K562 (cell line): Measurements from ENCODE around the gene FAF2. TPM values are rescaled to one million over a fixed set of nuclear protein-coding genes. Genes with fewer than 3 reads are reported as not detected.
A peak's percentile ranks its signal among the peaks of the same experiment; 100 is the strongest.

Experiments used
- BCLAF1 ChIP-seq, 2 experiments: fragments of 450-650 bp in 1 of 2; IDR thresholded peaks; 2 replicates each; pipeline ENCODE4 v1.6.1; 2011 to 2017; ENCODE audit warnings: low read depth in 2 of 2, antibody characterized with exemption in 1 of 2, borderline replicate concordance in 1 of 2, low read length in 1 of 2, mild to moderate bottlenecking in 1 of 2, mixed read lengths in 1 of 2; ENCODE audit not compliant: control insufficient read depth in 1 of 2
- CBFB ChIP-seq: sonication (generic); formaldehyde crosslinking; IDR thresholded peaks from 2 replicates; pipeline ENCODE4 v1.4.0; 2020; ENCODE audit warnings: mild to moderate bottlenecking, missing genetic modification reagents
- CBX5 ChIP-seq: IDR thresholded peaks from 2 replicates; pipeline ENCODE4 v1.6.1; 2014; ENCODE audit warnings: low read depth, borderline replicate concordance
- CC2D1A ChIP-seq: fragments of 450-650 bp; IDR thresholded peaks from 2 replicates; pipeline ENCODE4 v1.6.1; 2017; ENCODE audit warnings: mild to moderate bottlenecking
- FOXJ2 ChIP-seq: fragments of 200-800 bp; sonication (Bioruptor generic); IDR thresholded peaks from 2 replicates; pipeline ENCODE4 v1.6.1; 2016; ENCODE audit warnings: missing genetic modification characterization, missing compliant biosample characterization
- KDM1A ChIP-seq, 2 experiments: fragments of 450-650 bp; IDR thresholded peaks; 2 replicates each; pipeline ENCODE4 v1.6.1; 2016; ENCODE audit warnings: mild to moderate bottlenecking in 2 of 2
- KLF16 ChIP-seq: IDR thresholded peaks from 2 replicates; pipeline ENCODE4 v1.6.1; 2016; ENCODE audit warnings: antibody characterized with exemption
- NCOR1 ChIP-seq: fragments of 450-650 bp; IDR thresholded peaks from 2 replicates; pipeline ENCODE4 v1.6.1; 2016; ENCODE audit warnings: mild to moderate bottlenecking, moderate library complexity
- NR2C1 ChIP-seq, 2 experiments: fragments of 450-650 bp; IDR thresholded peaks; 2 replicates each; pipeline ENCODE4 v1.6.1; 2017; ENCODE audit warnings: mild to moderate bottlenecking in 2 of 2, antibody characterized with exemption in 1 of 2, inconsistent platforms in 1 of 2, missing compliant biosample characterization in 1 of 2, missing genetic modification characterization in 1 of 2
- PKNOX1 ChIP-seq: fragments of 450-650 bp; IDR thresholded peaks from 2 replicates; pipeline ENCODE4 v1.6.1; 2016
- RBM39 ChIP-seq: fragments of 200-400 bp; formaldehyde crosslinking; optimal IDR thresholded peaks from 2 replicates; pipeline ENCODE3; 2018; ENCODE audit warnings: low read depth, low read length
- TAF9B ChIP-seq: fragments of 450-650 bp; IDR thresholded peaks from 2 replicates; pipeline ENCODE4 v1.6.1; 2018; ENCODE audit warnings: mild to moderate bottlenecking; ENCODE audit not compliant: partially characterized antibody
- TCFL5 ChIP-seq: fragments of 250-450 bp; sonication (Bioruptor Pico); conservative IDR thresholded peaks from 2 replicates; pipeline ENCODE4 v1.6.1; 2021; ENCODE audit warnings: mild to moderate bottlenecking, moderate library complexity, matching md5 sums
- TEAD4 ChIP-seq, 2 experiments: sonication (generic) in 1 of 2; formaldehyde crosslinking in 1 of 2; IDR thresholded peaks; 2 replicates each; pipeline versions ENCODE4 v1.6.1 to v1.8.0; 2012 to 2022; ENCODE audit warnings: borderline replicate concordance in 1 of 2, inconsistent platforms in 1 of 2, low read length in 1 of 2, mild to moderate bottlenecking in 1 of 2, missing genetic modification reagents in 1 of 2
- TFAP4 ChIP-seq: sonication (generic); formaldehyde crosslinking; IDR thresholded peaks from 2 replicates; pipeline ENCODE4 v1.8.0; 2022; ENCODE audit warnings: missing genetic modification reagents, mild to moderate bottlenecking, moderate library complexity, borderline replicate concordance
- THRB ChIP-seq: fragments of 450-650 bp; formaldehyde crosslinking; conservative IDR thresholded peaks from 2 replicates; pipeline ENCODE4 v1.4.0; 2022; ENCODE audit warnings: mild to moderate bottlenecking, missing genetic modification characterization
- ZBTB26 ChIP-seq: fragments of 450-650 bp; formaldehyde crosslinking; IDR thresholded peaks from 2 replicates; pipeline ENCODE4 v1.4.0; 2022; ENCODE audit warnings: missing genetic modification characterization
- ZC3H4 ChIP-seq: sonication (generic); formaldehyde crosslinking; IDR thresholded peaks from 2 replicates; pipeline ENCODE4 v1.9.0; 2021; ENCODE audit warnings: missing genetic modification reagents, borderline replicate concordance
- ZNF583 ChIP-seq: fragments of 250-450 bp; sonication (Bioruptor Pico); IDR thresholded peaks from 2 replicates; pipeline ENCODE4 v1.4.0; 2020
- ZNF584 ChIP-seq: fragments of 200-800 bp; sonication (Bioruptor generic); IDR thresholded peaks from 2 replicates; pipeline ENCODE4 v1.6.1; 2016; ENCODE audit warnings: low read depth, mild to moderate bottlenecking, missing genetic modification characterization, missing compliant biosample characterization
- polyA plus RNA-seq, 8 experiments: library from polyadenylated mRNA; depleted of rRNA in 4 of 8; stranded (reverse) in 5 of 8; unstranded in 3 of 8; fragments of >200 nt; fragmentation: Nextera tagmentation in 2 of 8; fragmentation: Illumina TruSeq in 1 of 8; extraction: Ambion mirVana in 2 of 8; extraction: Trizol in 1 of 8; gene quantifications; 2 replicates each; pipeline versions ENCODE4 v1.2.1 to v1.2.3, GENCODE V29; 2011 to 2014; ENCODE audit warnings: inconsistent platforms in 1 of 8, missing spikeins in 1 of 8
- total RNA-seq, 7 experiments: library from RNA; depleted of rRNA in 6 of 7; stranded (reverse); fragments of >200 nt in 6 of 7; fragmentation: Illumina TruSeq in 2 of 7; extraction: Trizol in 2 of 7; gene quantifications; 2 replicates each; pipeline versions ENCODE4 v1.2.1 to v1.2.3, GENCODE V29; 2011 to 2021; ENCODE audit warnings: low replicate concordance in 1 of 7

Gene FAF2
- total and polyA plus RNA-seq, 9 of the 15 experiments (the other 6 are each of a cell fraction or from before 2014, with no cell fraction given), result 25.0 to 44.6 (median 36.1) TPM

GRCh38 chr5:176543428-176544182 is 95.4 kb downstream of the FAF2 start (continued):
- TF ChIP-seq BCLAF1 (IDR thresholded peaks at IDR 0.05; ENCODE audit: borderline replicate concordance in 1 of 2, control insufficient read depth in 1 of 2, low read depth in 2 of 2, low read length in 1 of 2), result no peak
- no peak for TF ChIP-seq NCOR1
- no peak for TF ChIP-seq ZNF583 (CRISPR knock-in tag)
- no peak for TF ChIP-seq ZC3H4 (CRISPR knock-in tag)
- TF ChIP-seq CBFB, result 0 out of 2 replicates have a peak, but pooled peaks have one; percentile 19
- no peak for TF ChIP-seq TEAD4 (IDR thresholded peaks at IDR 0.05; ENCODE audit: low read length)
- TF ChIP-seq TEAD4 (CRISPR knock-in tag; IDR thresholded peaks at IDR 0.05; ENCODE audit: borderline replicate concordance), result no peak
- TF ChIP-seq CC2D1A, result no peak
- no peak for TF ChIP-seq PKNOX1
- TF ChIP-seq RBM39, result no peak
- no peak for TF ChIP-seq KDM1A (IDR thresholded peaks at IDR 0.05)
- no peak for TF ChIP-seq KLF16
- no peak for TF ChIP-seq NR2C1 (IDR thresholded peaks at IDR 0.05)
- TF ChIP-seq NR2C1 (tag; IDR thresholded peaks at IDR 0.05), result 0 out of 2 replicates have a peak, but pooled peaks have one; percentile 49
- TF ChIP-seq TAF9B, result no peak
- TF ChIP-seq TFAP4 (CRISPR knock-in tag), result peak; percentile 59
- TF ChIP-seq THRB (CRISPR knock-in tag), result no peak
- TF ChIP-seq CBX5, result no peak
- no peak for TF ChIP-seq ZBTB26
- no peak for TF ChIP-seq FOXJ2 (tag)
- no peak for TF ChIP-seq TCFL5 (CRISPR knock-in tag)
- TF ChIP-seq ZNF584 (CRISPR knock-in tag), result no peak
